Measurements from ENCODE around the gene MYLK2.

MYLK2 gene

GRCh38 chr20:31788578-31788977 is 30.6 kb upstream of the MYLK2 start:
- Histone ChIP-seq H3K27me3 (ENCODE audit: low read depth, low read length) (no peaks in the 10 kb centered on the region), H3K27ac (ENCODE audit: low read length) (no peak overlapping the region), H3K9me3 (ENCODE audit: insufficient read depth, low read length) (no peaks in the 10 kb centered on the region), H3K4me1 (ENCODE audit: low read length) (no peaks in the 10 kb centered on the region), H3K4me2 (ENCODE audit: low read length) (no peak overlapping the region), H3K79me2 (ENCODE audit: low read length) (no peaks in the 10 kb centered on the region), H3K36me3 (replicated peaks; ENCODE audit: low read depth, low read length) (peaks cover 83% of the 10 kb centered on the region), H4K20me1 (ENCODE audit: insufficient read depth, low read length) (0 out of 2 replicates have a peak, but pooled peaks cover 5% of the 10 kb centered on the region), H2AFZ (ENCODE audit: low read depth, low read length) (no peak overlapping the region), H3K9ac (ENCODE audit: low read length) (no peak overlapping the region), H3K4me3 (ENCODE audit: low read length) (no peak overlapping the region)
- TF ChIP-seq EZH2phosphoT487 (IDR thresholded peaks at IDR 0.05; ENCODE audit: low read depth), result no peak
- TF ChIP-seq CTCF (IDR thresholded peaks at IDR 0.05; ENCODE audit: low read depth, low read length), result no peak

- no peak overlapping the region for H3K4me2 ChIP-seq (ENCODE audit: low read length)
- no peaks in the 10 kb centered on the region for H3K9me3 ChIP-seq (ENCODE audit: insufficient read depth, low read length)
- H3K4me1 ChIP-seq (ENCODE audit: low read length), result no peaks in the 10 kb centered on the region
- no peaks in the 10 kb centered on the region for H3K27me3 ChIP-seq (ENCODE audit: low read depth, low read length)
- H3K79me2 ChIP-seq (ENCODE audit: low read length), result no peaks in the 10 kb centered on the region
- peaks cover 79% of the 10 kb centered on the region for H3K36me3 ChIP-seq (replicated peaks; ENCODE audit: low read depth, low read length)
- no peak overlapping the region for H3K9ac ChIP-seq (ENCODE audit: low read length)
- no peak overlapping the region for H3K27ac ChIP-seq (ENCODE audit: low read length)
- TF ChIP-seq CTCF (IDR thresholded peaks at IDR 0.05; ENCODE audit: low read depth, low read length) (no peak), EZH2phosphoT487 (IDR thresholded peaks at IDR 0.05; ENCODE audit: low read depth) (no peak)
- 0 out of 2 replicates have a peak, but pooled peaks cover 5% of the 10 kb centered on the region for H4K20me1 ChIP-seq (ENCODE audit: insufficient read depth, low read length)
- no peak overlapping the region for H2AFZ ChIP-seq (ENCODE audit: low read depth, low read length)
- no peak overlapping the region for H3K4me3 ChIP-seq (ENCODE audit: low read length)
These were observed 28.8 kb upstream of the MYLK2 start for GRCh38 chr20:31790401-31790800.

- Histone ChIP-seq H3K4me2 (ENCODE audit: low read length) (no peak overlapping the region), H3K79me2 (ENCODE audit: low read length) (no peaks in the 10 kb centered on the region), H3K4me1 (ENCODE audit: low read length) (no peaks in the 10 kb centered on the region), H3K36me3 (replicated peaks; ENCODE audit: low read depth, low read length) (peaks cover 77% of the 10 kb centered on the region), H3K27me3 (ENCODE audit: low read depth, low read length) (no peaks in the 10 kb centered on the region), H4K20me1 (ENCODE audit: insufficient read depth, low read length) (no peaks in the 10 kb centered on the region), H3K4me3 (ENCODE audit: low read length) (no peak overlapping the region), H3K9ac (ENCODE audit: low read length) (no peak overlapping the region), H3K9me3 (ENCODE audit: insufficient read depth, low read length) (no peaks in the 10 kb centered on the region), H3K27ac (ENCODE audit: low read length) (no peak overlapping the region), H2AFZ (ENCODE audit: low read depth, low read length) (no peak overlapping the region)
- TF ChIP-seq CTCF (IDR thresholded peaks at IDR 0.05; ENCODE audit: low read depth, low read length), result no peak
- no peak for TF ChIP-seq EZH2phosphoT487 (IDR thresholded peaks at IDR 0.05; ENCODE audit: low read depth)
These were observed 21.8 kb upstream of the MYLK2 start for GRCh38 chr20:31797364-31797763.

- Histone ChIP-seq H2AFZ (ENCODE audit: low read depth, low read length) (no peak overlapping the region), H3K4me1 (ENCODE audit: low read length) (no peaks in the 10 kb centered on the region), H3K27me3 (ENCODE audit: low read depth, low read length) (no peaks in the 10 kb centered on the region), H3K9ac (ENCODE audit: low read length) (no peak overlapping the region), H3K9me3 (ENCODE audit: insufficient read depth, low read length) (no peaks in the 10 kb centered on the region), H3K36me3 (replicated peaks; ENCODE audit: low read depth, low read length) (peaks cover 68% of the 10 kb centered on the region), H3K4me2 (ENCODE audit: low read length) (no peak overlapping the region), H3K27ac (ENCODE audit: low read length) (no peak overlapping the region), H3K79me2 (ENCODE audit: low read length) (no peaks in the 10 kb centered on the region), H4K20me1 (ENCODE audit: insufficient read depth, low read length) (no peaks in the 10 kb centered on the region), H3K4me3 (ENCODE audit: low read length) (no peak overlapping the region)
- no peak for TF ChIP-seq EZH2phosphoT487 (IDR thresholded peaks at IDR 0.05; ENCODE audit: low read depth)
- TF ChIP-seq CTCF (IDR thresholded peaks at IDR 0.05; ENCODE audit: low read depth, low read length), result no peak
These were observed 17.6 kb upstream of the MYLK2 start for GRCh38 chr20:31801508-31801907.
